ENCODE data around the gene CCDC195. TPM values are rescaled to one million over a fixed set of nuclear protein-coding genes. Genes with fewer than 3 reads are reported as not detected.
"Not testable (repeated sequence)": the region's sequence is repeated elsewhere in the genome, so short reads cannot be mapped to it uniquely, and the experiment has no call there.

CCDC195 gene
- total and polyA plus RNA-seq, 2 of the 4 experiments (the other 2 are of a cell fraction): not detected

DNA sequence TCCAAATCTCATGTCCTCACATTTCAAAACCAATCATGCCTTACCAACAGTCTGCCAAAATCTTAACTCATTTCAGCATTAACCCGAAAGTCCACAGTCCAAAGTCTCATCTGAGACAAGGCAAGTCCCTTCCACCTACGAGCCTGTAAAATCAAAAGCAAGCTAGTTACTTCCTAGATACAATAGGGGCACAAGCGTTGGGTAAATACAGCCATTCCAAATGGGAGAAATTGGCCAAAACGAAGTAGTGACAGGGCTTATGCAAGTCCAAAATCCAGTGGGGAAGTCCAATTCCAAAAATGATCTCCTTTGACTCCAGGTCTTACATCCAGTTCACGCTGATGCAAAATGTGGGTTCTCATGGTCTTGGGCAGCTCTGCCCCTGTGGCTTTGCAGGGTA lies 54.5 kb downstream of the CCDC195 start:
- H3K4me1 ChIP-seq (ENCODE audit: control insufficient read depth, insufficient read depth, low read length); intact Hi-C loops (cut with micrococcal nuclease); POLR2A ChIA-PET (ENCODE audit: unreplicated experiment); H4K91ac ChIP-seq (ENCODE audit: insufficient read depth, low read depth, low read length); H3K4ac ChIP-seq (ENCODE audit: low read depth, low read length); H3K4me3 ChIP-seq (ENCODE audit: insufficient read depth, low read depth, low read length); H3K23ac ChIP-seq (ENCODE audit: low read depth, low read length); H3K27me3 ChIP-seq (ENCODE audit: control insufficient read depth, insufficient read depth, low read length); in situ Hi-C loops (cut with MboI; ENCODE audit: low sequenced_read_pairs); H2BK20ac ChIP-seq (ENCODE audit: low read depth, low read length); H2BK5ac ChIP-seq (ENCODE audit: low read depth, low read length, poor library complexity, severe bottlenecking); H3K4me2 ChIP-seq (ENCODE audit: low read depth, low read length); H3K79me1 ChIP-seq (ENCODE audit: low read depth in 1 of 2, low read length in 2 of 2); H2AK5ac ChIP-seq (ENCODE audit: low read depth, low read length); H3K27ac ChIP-seq (ENCODE audit: insufficient read depth, low read length); DNase-seq; H3K9me3 ChIP-seq (ENCODE audit: control insufficient read depth, insufficient read depth, low read length); ATAC-seq (ENCODE audit: low read depth); H3K14ac ChIP-seq (replicated peaks; ENCODE audit: low read depth, low read length); H3K56ac ChIP-seq (ENCODE audit: extremely low read depth, insufficient read depth, low read length); H2AK9ac ChIP-seq (replicated peaks; ENCODE audit: low read depth, low read length, poor library complexity); H4K8ac ChIP-seq (ENCODE audit: low read depth in 2 of 2, low read length in 2 of 2); H2BK15ac ChIP-seq (ENCODE audit: low read depth, low read length); H3K18ac ChIP-seq (ENCODE audit: low read depth, low read length); BruUV-seq (replicated peaks); H2BK120ac ChIP-seq (ENCODE audit: low read depth, low read length); H2AFZ ChIP-seq (replicated peaks; ENCODE audit: low read length, poor library complexity); H4K20me1 ChIP-seq (ENCODE audit: insufficient read depth, low read length); H3K9me1 ChIP-seq (ENCODE audit: insufficient read depth, low read length); dilution Hi-C loops (cut with HindIII; ENCODE audit: low sequenced_read_pairs, unreplicated experiment); H3K9ac ChIP-seq (ENCODE audit: low read depth, low read length); CTCF ChIA-PET; H3K36me3 ChIP-seq (ENCODE audit: control insufficient read depth, insufficient read depth, low read length); H4K5ac ChIP-seq (ENCODE audit: low read depth, low read length): not testable (repeated sequence)
- no CpG with 5 or more reads among the region's 5 CpGs for WGBS, 2 experiments (ENCODE audit: extremely low coverage in 2 of 2, insufficient read length in 1 of 2)

Measured in IMR-90 (cell line).